Mesodermal cell (in vitro differentiated cells): ENCODE data around the gene DBF4B.

Source experiments
- H3K27ac ChIP-seq: 2 replicates; pipeline ENCODE4 v1.7.0; 2013; ENCODE audit warnings: mild to moderate bottlenecking, low read depth, low read length, moderate library complexity; ENCODE audit not compliant: severe bottlenecking
- H3K36me3 ChIP-seq: 2 replicates; pipeline ENCODE4 v1.7.1; 2013; ENCODE audit warnings: mild to moderate bottlenecking, low read length, moderate library complexity; ENCODE audit not compliant: control insufficient read depth, insufficient read depth
- H3K4me1 ChIP-seq: one replicate; pipeline ENCODE4 v1.7.1; 2013; ENCODE audit warnings: mild to moderate bottlenecking, low read length; ENCODE audit not compliant: insufficient read depth, control insufficient read depth, poor library complexity, severe bottlenecking
- H3K4me3 ChIP-seq: 2 replicates; pipeline ENCODE4 v1.7.0; 2013; ENCODE audit warnings: low read length, control low read depth, mild to moderate bottlenecking; ENCODE audit not compliant: insufficient read depth, poor library complexity, severe bottlenecking; ENCODE audit errors: extremely low read depth
- H3K9me3 ChIP-seq: 2 replicates; pipeline ENCODE4 v1.7.1; 2013; ENCODE audit warnings: mild to moderate bottlenecking, low read length, moderate library complexity; ENCODE audit not compliant: control insufficient read depth
- WGBS, 2 experiments: methylation state at CpG; one replicate each; pipeline ENCODE4 v1.1.5; 2013; ENCODE audit warnings: missing lambda C conversion rate in 2 of 2; ENCODE audit not compliant: insufficient coverage in 2 of 2; 5-methylcytosine and 5-hydroxymethylcytosine counted together

DBF4B gene

DNA sequence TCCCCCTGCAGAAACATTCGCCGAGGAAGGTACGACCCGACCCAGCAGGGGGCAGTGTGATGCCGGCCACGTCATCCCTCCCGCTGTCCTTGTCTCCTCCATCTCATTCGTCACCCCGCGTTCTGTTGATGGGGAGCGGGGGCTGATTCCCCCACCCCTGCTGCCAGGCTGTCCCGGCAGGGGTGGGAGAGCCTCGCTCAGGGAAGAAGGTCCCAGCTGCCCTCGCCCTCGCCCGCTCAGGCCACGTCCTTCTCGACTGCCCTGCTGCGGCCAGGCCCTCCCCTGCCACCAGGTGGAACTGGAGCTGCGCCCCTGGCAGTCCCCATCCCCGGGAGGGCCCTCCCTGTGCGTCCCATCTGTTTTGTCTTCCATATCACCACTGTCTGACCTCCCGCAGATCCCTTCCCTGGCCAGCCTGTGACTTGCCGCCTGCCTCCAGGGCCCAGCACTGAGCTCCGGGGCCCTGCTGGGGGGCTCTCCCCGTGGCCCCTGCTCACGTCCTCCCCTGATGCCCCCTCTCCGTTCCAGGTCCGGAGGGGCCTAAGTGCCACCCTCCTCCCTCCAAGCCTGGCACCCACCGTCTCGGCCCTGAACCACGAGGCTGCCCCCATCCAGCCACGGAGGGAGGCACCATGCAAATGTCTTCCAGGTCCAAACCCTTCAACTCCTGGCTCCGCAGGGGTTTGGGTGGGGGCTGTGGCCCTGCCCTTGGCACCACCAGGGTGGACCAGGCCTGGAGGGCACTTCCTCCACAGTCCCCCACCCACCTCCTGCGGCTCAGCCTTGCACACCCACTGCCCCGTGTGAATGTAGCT, 71.0 kb downstream of the DBF4B start:
- no peak overlapping the region for H3K27ac ChIP-seq
- peak overlapping the region; percentile 24 for H3K4me3 ChIP-seq

DNA sequence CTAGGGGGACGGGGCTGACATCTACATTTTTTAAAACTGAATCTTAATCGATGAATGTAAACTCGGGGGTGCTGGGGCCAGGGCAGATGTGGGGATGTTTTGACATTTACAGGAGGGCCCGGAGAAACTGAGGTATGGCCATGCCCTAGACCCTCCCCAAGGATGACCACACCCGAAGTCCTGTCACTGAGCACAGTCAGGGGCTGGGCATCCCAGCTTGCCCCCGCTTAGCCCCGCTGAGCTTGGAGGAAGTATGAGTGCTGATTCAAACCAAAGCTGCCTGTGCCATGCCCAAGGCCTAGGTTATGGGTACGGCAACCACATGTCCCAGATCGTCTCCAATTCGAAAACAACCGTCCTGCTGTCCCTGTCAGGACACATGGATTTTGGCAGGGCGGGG, 71.7 kb downstream of the DBF4B start:
- Histone ChIP-seq H3K36me3 (no peaks in the 10 kb centered on the region), H3K27ac (no peak overlapping the region), H3K4me1 (peaks cover 15% of the 10 kb centered on the region), H3K9me3 (no peaks in the 10 kb centered on the region), H3K4me3 (no peak overlapping the region)
- 96% methylated on average over 7 to 8 of the region's 12 CpGs for WGBS, 2 experiments

More for the DNA sequence above, 71.0 kb downstream of the DBF4B start:
- H3K9me3 ChIP-seq, result no peaks in the 10 kb centered on the region
- H3K4me1 ChIP-seq, result peaks cover 15% of the 10 kb centered on the region
- no peaks in the 10 kb centered on the region for H3K36me3 ChIP-seq
- 35 to 36% methylated on average over 26 to 27 of the region's 36 CpGs for WGBS, 2 experiments

DNA sequence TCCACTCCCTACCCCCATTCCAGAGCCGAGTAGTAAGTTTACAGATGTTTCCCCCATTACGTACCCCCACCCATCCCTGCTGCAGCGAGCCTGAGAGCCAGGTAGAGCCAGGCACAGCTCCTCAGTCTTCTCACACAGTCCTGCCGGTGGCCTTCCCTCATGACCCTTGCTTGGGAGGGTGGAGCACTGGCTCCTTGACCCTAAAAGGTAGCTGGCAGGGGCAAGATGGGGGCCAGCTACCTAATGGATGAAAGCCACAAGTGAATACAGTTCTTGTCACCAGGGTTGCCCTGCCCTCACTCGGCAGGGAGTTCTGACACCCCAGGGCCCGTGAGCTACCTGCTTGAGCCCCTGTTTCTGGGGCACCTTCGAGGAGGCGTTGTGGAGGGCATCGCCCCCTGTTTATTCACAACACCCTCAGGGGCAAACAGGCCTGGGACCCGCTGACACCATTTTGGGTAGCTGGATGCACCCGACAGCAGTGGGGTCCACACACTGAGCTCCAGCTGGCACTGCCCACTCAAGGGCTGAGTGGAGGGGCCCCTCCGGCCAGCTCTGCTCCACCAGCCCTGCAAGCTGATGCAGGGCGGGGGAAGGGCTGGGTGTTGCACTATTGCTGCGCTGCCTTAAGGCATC, 72.5 kb downstream of the DBF4B start:
- H3K9me3 ChIP-seq, result no peaks in the 10 kb centered on the region
- peaks cover 15% of the 10 kb centered on the region for H3K4me1 ChIP-seq
- no peaks in the 10 kb centered on the region for H3K36me3 ChIP-seq
- 95 to 97% methylated on average over 12 to 14 of the region's 14 CpGs for WGBS, 2 experiments
- H3K4me3 ChIP-seq, result no peak overlapping the region
- no peak overlapping the region for H3K27ac ChIP-seq

DNA sequence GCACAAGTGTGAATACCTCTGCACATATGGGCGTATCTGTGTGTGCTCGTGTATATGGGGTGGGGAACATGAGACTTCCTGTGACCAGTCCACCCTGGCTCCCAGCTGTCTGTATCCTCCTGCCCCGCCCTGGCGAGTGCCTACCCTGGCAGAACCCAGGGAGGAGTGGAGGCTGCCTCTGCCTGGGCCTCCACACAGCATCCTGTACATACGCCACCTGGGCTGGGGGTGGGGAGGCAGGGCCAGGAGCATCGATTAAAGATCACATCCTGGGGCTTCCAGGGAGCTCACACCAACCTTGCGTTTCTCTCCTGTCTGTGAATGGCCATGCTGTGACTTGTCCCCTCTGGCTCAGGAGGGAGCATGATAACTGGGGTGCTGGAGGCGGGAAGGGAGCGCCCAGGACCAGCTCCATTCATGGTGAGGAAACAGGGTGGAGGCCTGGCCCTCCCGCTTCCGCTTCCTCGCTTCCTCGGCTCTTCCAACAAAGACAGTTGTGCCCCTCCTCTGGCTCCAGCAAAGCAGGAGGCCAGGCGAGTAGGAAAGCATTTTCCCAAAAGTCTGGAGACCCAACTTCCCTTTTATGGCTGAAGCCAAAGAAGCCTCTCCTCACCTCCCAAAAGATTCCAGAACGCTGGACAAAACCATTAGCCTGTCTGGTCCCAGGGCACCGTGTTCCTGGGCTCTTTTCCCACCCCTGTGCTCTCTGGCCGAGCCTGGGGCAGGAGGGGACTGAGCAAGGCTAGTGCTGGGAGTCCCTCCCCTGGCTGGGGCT, 73.3 kb downstream of the DBF4B start:
- Histone ChIP-seq H3K4me1 (peaks cover 15% of the 10 kb centered on the region), H3K4me3 (no peak overlapping the region), H3K27ac (peak overlapping the region; percentile 49), H3K9me3 (no peaks in the 10 kb centered on the region), H3K36me3 (no peaks in the 10 kb centered on the region)
- WGBS, 2 experiments, result 65 to 75% methylated on average over 13 of the region's 17 CpGs

DNA sequence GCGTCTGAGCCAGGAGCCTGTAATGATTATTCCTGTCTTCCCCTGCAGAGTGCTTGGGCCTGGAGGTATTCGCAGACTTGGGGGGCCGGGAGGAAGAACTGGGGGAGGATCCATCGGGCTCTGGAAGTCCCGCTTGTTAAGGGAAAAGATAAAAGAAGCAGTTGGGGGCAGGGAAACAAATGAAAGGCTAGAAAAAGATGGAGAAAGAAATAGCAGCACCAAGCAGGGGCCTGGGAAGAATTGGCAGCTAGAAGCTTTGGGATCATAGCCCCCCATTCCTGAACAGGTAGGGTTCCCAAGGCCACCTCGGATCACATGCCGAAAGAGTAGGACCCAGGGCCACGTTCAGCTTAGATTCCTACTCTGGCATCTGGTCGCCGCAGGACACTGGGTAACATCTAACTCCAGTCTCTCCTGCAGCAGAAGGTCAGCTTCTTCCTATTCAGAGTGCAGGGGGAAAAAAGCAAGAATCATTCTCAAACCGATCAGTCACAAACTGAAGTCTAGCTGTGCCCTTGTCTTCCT, 73.9 kb downstream of the DBF4B start:
- H3K27ac ChIP-seq, result peak overlapping the region; percentile 49
- no peak overlapping the region for H3K4me3 ChIP-seq
- no peaks in the 10 kb centered on the region for H3K36me3 ChIP-seq
- peaks cover 15% of the 10 kb centered on the region for H3K4me1 ChIP-seq
- WGBS, 2 experiments, result 51 to 53% methylated on average over 10 of the region's 11 CpGs
- H3K9me3 ChIP-seq, result no peaks in the 10 kb centered on the region

DNA sequence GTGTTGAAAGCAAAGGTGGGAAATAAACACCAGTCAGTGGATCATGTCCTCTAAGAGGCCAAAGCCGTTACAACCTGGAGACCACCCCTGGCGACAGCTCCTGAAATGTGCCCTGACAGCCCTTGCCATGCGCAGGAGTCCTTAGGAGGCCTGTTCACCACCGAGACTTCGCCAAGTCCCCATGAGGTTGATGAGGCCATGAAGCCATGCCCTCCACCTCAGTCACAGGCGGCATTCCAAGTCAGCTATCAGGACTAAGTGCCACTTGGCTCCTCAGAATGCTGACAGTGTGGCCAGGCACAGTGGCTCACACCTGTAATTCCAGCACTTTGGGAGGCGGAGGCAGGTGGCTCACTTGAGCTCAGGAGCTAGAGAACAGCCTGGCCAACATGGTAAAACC, 77.5 kb downstream of the DBF4B start:
- no peaks in the 10 kb centered on the region for H3K9me3 ChIP-seq
- H3K27ac ChIP-seq, result no peak overlapping the region
- WGBS, 2 experiments, result 95 to 97% methylated on average over 6 to 7 of the region's 7 CpGs
- H3K36me3 ChIP-seq, result no peaks in the 10 kb centered on the region
- H3K4me3 ChIP-seq, result no peak overlapping the region
- H3K4me1 ChIP-seq, result peaks cover 15% of the 10 kb centered on the region

DNA sequence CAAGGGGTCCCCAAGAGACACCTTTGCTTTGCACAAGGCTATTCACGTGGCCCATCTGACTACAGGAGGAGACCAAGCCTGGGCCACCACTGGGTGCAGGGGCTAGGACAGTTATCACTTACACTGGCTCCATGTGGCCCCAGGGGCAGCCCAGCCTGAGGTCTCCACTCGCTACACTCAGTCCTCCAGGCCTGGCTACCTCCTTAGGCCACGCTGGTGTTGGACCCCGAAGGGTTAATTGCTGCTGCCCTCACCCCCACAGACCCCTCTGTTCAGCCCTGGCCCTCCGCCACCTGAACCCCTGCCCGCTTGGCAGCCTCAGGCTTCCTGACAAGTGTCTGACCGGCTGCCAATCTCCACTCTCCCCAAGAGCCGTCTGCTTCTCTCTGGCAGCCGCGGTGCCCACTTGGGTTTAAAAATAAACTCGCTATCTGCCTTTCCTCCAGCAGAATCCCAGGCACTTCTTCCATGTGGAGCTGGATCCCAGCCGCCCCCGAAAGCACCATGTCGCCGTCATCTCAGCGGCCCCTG, 78.2 kb downstream of the DBF4B start:
- WGBS, 2 experiments, result 87 to 88% methylated on average over 16 of the region's 16 CpGs
- H3K4me1 ChIP-seq, result peaks cover 9% of the 10 kb centered on the region
- H3K4me3 ChIP-seq, result no peak overlapping the region

GRCh38 chr17:44787271-44787940, 78.9 kb downstream of the DBF4B start:
- 88% methylated on average over 14 to 15 of the region's 15 CpGs for WGBS, 2 experiments
- Histone ChIP-seq H3K36me3 (no peaks in the 10 kb centered on the region), H3K4me3 (no peak overlapping the region), H3K27ac (no peak overlapping the region), H3K4me1 (peaks cover under 1% of the 10 kb centered on the region), H3K9me3 (no peaks in the 10 kb centered on the region)

More for the DNA sequence above, 78.2 kb downstream of the DBF4B start:
- H3K9me3 ChIP-seq, result no peaks in the 10 kb centered on the region
- no peak overlapping the region for H3K27ac ChIP-seq
- no peaks in the 10 kb centered on the region for H3K36me3 ChIP-seq

DNA sequence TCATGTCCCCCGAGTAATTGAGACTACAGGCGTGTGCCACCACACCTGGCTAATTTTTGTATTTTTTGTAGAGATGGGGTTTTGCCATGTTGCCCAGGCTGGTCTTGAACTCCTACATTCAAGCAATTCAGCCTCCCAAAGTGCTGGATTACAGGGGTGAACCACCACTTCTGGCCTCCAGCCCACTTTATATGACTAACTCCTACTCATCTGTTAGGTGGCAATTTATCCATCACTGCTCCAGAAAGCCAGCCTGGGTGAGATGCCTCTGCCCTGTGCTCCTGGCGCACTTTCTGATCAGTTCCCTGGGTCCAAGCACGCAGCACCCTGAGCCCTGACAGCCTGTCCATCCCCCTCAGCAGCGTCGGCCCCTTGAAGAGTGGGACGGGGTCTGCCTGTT, 79.7 kb downstream of the DBF4B start:
- 87 to 88% methylated on average over 5 of the region's 7 CpGs for WGBS, 2 experiments
- Histone ChIP-seq H3K27ac (no peak overlapping the region), H3K4me3 (no peak overlapping the region), H3K4me1 (peaks cover 3% of the 10 kb centered on the region), H3K9me3 (no peaks in the 10 kb centered on the region), H3K36me3 (no peaks in the 10 kb centered on the region)

- Histone ChIP-seq H3K4me3 (no peak overlapping the region), H3K27ac (peak overlapping the region; percentile 16), H3K9me3 (no peaks in the 10 kb centered on the region), H3K4me1 (peaks cover 36% of the 10 kb centered on the region), H3K36me3 (peaks cover 20% of the 10 kb centered on the region)
- WGBS, 2 experiments, result 100% methylated on average over 1 of the region's 1 CpG; no CpG with 5 or more reads in 1 of the 2 experiments
Measured at GRCh38 chr17:44792276-44792675, 83.8 kb downstream of the DBF4B start.
